C4-2B (cell line): Measurements from ENCODE around the gene HSDL1.

Source experiments
- CTCF ChIP-seq: fragments of 450-650 bp; conservative IDR thresholded peaks from 2 replicates; pipeline ENCODE4 v1.5.1; 2017; ENCODE audit warnings: mild to moderate bottlenecking
- ZFX ChIP-seq: fragments of 450-650 bp; IDR thresholded peaks from 2 replicates; pipeline ENCODE4 v1.6.1; 2017

DNA sequence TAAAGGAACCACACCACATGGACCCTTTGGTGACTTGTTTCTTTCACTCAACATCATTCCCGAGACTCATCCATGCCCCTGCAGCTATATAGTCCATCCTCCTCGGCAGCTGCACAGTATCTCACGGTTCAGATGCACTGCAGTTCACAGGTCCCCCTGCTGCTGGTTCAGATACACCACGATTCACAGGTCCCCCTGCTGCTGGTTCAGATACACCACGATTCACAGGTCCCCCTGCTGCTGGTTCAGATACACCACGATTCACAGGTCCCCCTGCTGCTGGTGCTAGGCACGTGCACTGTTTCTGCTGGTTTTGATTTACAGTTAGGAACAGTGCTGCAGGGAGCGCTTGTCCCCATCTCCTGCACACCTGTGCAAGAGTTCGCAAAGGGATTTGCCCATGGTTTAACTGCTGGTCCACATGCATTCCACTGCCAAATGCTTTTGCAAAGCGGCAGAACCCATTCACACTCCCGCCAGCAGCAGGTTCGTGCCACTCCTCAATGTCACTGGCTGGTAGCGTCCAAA lies 3.8 kb downstream of the HSDL1 start:
- TF ChIP-seq CTCF: no peak
- no peak for TF ChIP-seq ZFX
